H1 (cell line): Measurements from ENCODE around the gene RALGAPB. TPM values are rescaled to one million over a fixed set of nuclear protein-coding genes. Genes with fewer than 3 reads are reported as not detected.

Experiments used
- KDM1A ChIP-seq: fragments of 200-600, 300-600 bp; sonication (generic); IDR thresholded peaks from 2 replicates; pipeline ENCODE4 v1.7.1; 2016; ENCODE audit warnings: mild to moderate bottlenecking, low read length, borderline replicate concordance
- polyA plus RNA-seq, 7 experiments: library from polyadenylated mRNA; depleted of rRNA in 3 of 7; stranded (reverse) in 5 of 7; unstranded in 2 of 7; fragments of >200 nt in 5 of 7; fragments of 200-250 nt in 2 of 7; gene quantifications; 1 replicate in 5 of 7; 2 replicates in 1 of 7; 4 replicates in 1 of 7; pipeline versions ENCODE4 v1.2.1 to v1.2.3, GENCODE V29; 2011 to 2013; ENCODE audit warnings: missing spikeins in 2 of 7, mixed read lengths in 2 of 7
- total RNA-seq: library from RNA; stranded (reverse); fragmentation: NEBNext Ultra II Directional; extraction: Animal tissue kit (Norgen Biotek cat#: 25700); gene quantifications from 2 replicates; pipeline ENCODE4 v1.2.1, GENCODE V29; 2021

RALGAPB gene
- total and polyA plus RNA-seq, 2 of the 8 experiments (the other 6 are each of a cell fraction or from before 2014, with no cell fraction given), result 10.6 to 35.1 TPM

DNA sequence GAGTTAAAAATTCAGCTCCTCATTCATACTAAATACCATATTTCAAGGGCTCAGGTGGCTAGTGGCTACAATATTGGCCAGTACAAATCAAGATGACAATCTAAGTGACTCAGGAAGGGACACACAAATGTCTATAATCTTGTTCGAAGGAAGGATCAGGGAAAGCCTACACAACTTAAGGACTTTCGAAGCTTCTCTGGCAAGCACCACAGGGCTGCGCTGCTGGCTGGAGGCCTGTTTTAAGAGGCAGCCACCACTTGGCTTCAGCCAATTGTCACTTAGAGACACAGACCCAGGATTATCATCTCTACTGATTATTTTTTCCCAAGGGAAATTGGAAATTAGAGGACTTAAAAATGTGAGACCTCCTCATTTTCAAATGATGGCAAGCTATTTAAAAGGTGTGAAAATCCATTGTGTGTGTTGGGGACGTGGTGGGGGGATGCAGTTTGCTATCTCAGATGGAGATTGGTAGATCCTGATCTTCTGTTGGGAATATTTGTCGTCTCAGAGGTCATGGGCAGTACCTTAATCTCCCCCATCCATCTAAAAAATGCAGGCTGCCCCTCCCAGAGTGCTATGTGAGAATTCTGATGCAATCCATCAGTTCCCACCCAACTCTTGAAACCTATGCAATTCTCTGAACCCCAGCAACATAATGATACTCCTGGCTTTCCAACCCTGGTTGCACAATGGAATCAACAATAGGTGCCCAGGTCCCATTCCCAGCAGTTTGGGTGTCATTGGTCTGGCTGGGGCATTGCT, 140.3 kb downstream of the RALGAPB start (continued):
- no peak for TF ChIP-seq KDM1A
